HepG2 (cell line): Measurements from ENCODE around the gene CPEB4. TPM values are rescaled to one million over a fixed set of nuclear protein-coding genes. Genes with fewer than 3 reads are reported as not detected.

Experiments
- ARHGAP35 ChIP-seq: sonication (generic); formaldehyde crosslinking; IDR thresholded peaks from 2 replicates; pipeline ENCODE4 v1.9.0; 2022; ENCODE audit warnings: mild to moderate bottlenecking, inconsistent platforms, moderate library complexity, missing genetic modification reagents, borderline replicate concordance
- CBX5 ChIP-seq: sonication (generic); formaldehyde crosslinking; IDR thresholded peaks from 2 replicates; pipeline ENCODE4 v1.4.0; 2020; ENCODE audit warnings: missing genetic modification reagents, borderline replicate concordance
- ESRRA ChIP-seq: sonication (generic); formaldehyde crosslinking; IDR thresholded peaks from 2 replicates; pipeline ENCODE4 v1.5.1; 2020; ENCODE audit warnings: mild to moderate bottlenecking, low read depth, missing genetic modification reagents
- HDAC6 ChIP-seq: fragments of 200-600 bp; sonication (generic); IDR thresholded peaks from 2 replicates; pipeline ENCODE4 v1.7.0; 2017; ENCODE audit warnings: mild to moderate bottlenecking, antibody characterized with exemption, low read length, low read depth
- SIN3A ChIP-seq: IDR thresholded peaks from 2 replicates; pipeline ENCODE4 v1.6.1; 2011; ENCODE audit warnings: low read depth, mild to moderate bottlenecking, control low read depth, low read length, borderline replicate concordance
- SNRNP70 ChIP-seq: fragments of 200-400 bp; formaldehyde crosslinking; IDR thresholded peaks from 2 replicates; pipeline ENCODE4 v1.6.1; 2017; ENCODE audit warnings: mild to moderate bottlenecking, low read depth, low read length, moderate library complexity
- ZNF441 ChIP-seq: sonication (generic); formaldehyde crosslinking; IDR thresholded peaks from 2 replicates; pipeline ENCODE4 v1.7.0; 2021; ENCODE audit warnings: missing genetic modification reagents, borderline replicate concordance
- ZNF546 ChIP-seq: sonication (generic); formaldehyde crosslinking; conservative IDR thresholded peaks from 2 replicates; pipeline ENCODE4 v1.8.1; 2023; ENCODE audit warnings: mild to moderate bottlenecking, missing genetic modification reagents
- ZNF878 ChIP-seq: sonication (generic); formaldehyde crosslinking; IDR thresholded peaks from 2 replicates; pipeline ENCODE4 v1.8.1; 2023; ENCODE audit warnings: mild to moderate bottlenecking, missing genetic modification reagents, moderate library complexity
- polyA plus RNA-seq, 8 experiments: library from polyadenylated mRNA; depleted of rRNA in 3 of 8; stranded (reverse) in 7 of 8; unstranded in 1 of 8; fragments of >200 nt; fragmentation: Illumina TruSeq in 4 of 8; extraction: Trizol in 4 of 8; gene quantifications; 2 replicates each; pipeline versions ENCODE4 v1.2.1 to v1.2.3, GENCODE V29; 2011 to 2016; ENCODE audit warnings: low read depth in 4 of 8, missing spikeins in 1 of 8, mixed read lengths in 1 of 8; ENCODE audit not compliant: insufficient read depth in 1 of 8
- total RNA-seq, 5 experiments: library from RNA; depleted of rRNA; stranded (reverse); fragments of >200 nt; fragmentation: Illumina TruSeq; extraction: Trizol; gene quantifications; 2 replicates each; pipeline ENCODE4 v1.2.3, GENCODE V29; 2016; ENCODE audit warnings: low read depth in 1 of 5
- TF ChIP-seq, protein P1 (sequence below): sonication (generic); formaldehyde crosslinking; IDR thresholded peaks from 2 replicates; pipeline ENCODE4 v1.4.0; 2020; ENCODE audit warnings: missing genetic modification reagents
- TF ChIP-seq, protein P2 (sequence below): sonication (generic); formaldehyde crosslinking; IDR thresholded peaks from 2 replicates; pipeline ENCODE4 v1.5.0; 2020; ENCODE audit warnings: mild to moderate bottlenecking, missing genetic modification reagents
- TF ChIP-seq, protein P3 (sequence below): sonication (generic); formaldehyde crosslinking; IDR thresholded peaks from 2 replicates; pipeline ENCODE4 v1.4.0; 2020; ENCODE audit warnings: missing genetic modification reagents, low read depth, mild to moderate bottlenecking, borderline replicate concordance
- TF ChIP-seq, protein P4 (sequence below): sonication (generic); formaldehyde crosslinking; IDR thresholded peaks from 2 replicates; pipeline ENCODE4 v1.4.0; 2020; ENCODE audit warnings: missing genetic modification reagents
- TF ChIP-seq, protein P5 (sequence below): sonication (generic); formaldehyde crosslinking; IDR thresholded peaks from 2 replicates; pipeline ENCODE4 v1.5.0; 2020; ENCODE audit warnings: missing genetic modification reagents
- TF ChIP-seq, protein P6 (sequence below): sonication (generic); formaldehyde crosslinking; IDR thresholded peaks from 2 replicates; pipeline ENCODE4 v1.4.0; 2020; ENCODE audit warnings: missing genetic modification reagents

Gene CPEB4
- total and polyA plus RNA-seq, 2 of the 13 experiments (the other 11 are each of a cell fraction or from before 2014, with no cell fraction given): 7.7 to 26.7 TPM

DNA sequence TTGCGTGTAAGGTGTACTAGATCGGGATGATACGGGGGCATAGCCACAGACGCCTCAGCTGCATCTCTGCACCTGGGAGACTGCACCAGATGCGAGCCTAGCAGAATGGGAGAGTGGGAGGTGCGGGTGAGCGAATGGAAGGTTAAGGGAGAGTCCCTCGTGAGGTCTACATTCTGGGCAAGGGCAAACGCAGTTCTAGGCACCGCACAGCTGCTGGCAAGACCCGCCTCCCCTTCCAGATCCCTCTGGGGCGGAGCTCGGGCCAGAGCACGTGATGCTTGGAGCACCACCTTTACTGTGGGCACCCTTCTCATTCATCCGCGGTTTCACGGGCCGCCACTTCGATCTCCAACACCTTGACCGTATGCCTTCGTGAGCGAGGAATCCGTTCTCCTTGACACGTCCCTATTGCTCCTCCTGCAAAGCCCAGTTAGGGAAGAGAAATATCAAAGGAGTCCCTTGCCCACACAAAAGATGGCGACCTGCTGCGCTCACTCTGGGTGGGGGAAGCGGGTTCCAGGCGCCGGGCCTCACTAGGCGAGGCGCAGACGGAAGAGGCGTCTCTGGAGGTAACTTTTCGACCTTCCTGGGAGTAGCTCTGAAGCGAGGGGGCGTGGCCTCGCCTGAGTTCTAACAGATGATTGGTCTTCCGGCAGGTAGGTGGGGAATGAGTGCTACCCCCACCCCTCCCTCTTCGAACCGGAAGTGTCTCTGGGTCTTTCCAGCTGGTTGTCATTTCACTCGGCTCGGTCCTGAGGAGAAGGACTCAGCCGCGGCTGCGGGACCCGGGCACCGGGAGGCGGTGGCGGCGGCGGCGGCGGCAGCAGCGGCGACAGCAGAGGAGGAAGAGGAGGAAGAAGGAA is at the start of gene CPEB4 (continued):
- TF ChIP-seq, protein P1, sequence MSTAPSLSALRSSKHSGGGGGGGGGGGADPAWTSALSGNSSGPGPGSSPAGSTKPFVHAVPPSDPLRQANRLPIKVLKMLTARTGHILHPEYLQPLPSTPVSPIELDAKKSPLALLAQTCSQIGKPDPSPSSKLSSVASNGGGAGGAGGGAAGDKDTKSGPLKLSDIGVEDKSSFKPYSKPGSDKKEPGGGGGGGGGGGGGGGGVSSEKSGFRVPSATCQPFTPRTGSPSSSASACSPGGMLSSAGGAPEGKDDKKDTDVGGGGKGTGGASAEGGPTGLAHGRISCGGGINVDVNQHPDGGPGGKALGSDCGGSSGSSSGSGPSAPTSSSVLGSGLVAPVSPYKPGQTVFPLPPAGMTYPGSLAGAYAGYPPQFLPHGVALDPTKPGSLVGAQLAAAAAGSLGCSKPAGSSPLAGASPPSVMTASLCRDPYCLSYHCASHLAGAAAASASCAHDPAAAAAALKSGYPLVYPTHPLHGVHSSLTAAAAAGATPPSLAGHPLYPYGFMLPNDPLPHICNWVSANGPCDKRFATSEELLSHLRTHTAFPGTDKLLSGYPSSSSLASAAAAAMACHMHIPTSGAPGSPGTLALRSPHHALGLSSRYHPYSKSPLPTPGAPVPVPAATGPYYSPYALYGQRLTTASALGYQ: no peak
- TF ChIP-seq SIN3A (peak; percentile 100), HDAC6 (no peak), SNRNP70 (no peak), ZNF441 (CRISPR knock-in tag) (peak; percentile 27; the same call in 1 of the 2 replicates), CBX5 (CRISPR knock-in tag) (no peak), ARHGAP35 (CRISPR knock-in tag) (no peak), ZNF546 (CRISPR knock-in tag) (0 out of 2 replicates have a peak, but pooled peaks have one; percentile 62), ESRRA (no peak), ZNF878 (no peak)
- TF ChIP-seq, protein P2, sequence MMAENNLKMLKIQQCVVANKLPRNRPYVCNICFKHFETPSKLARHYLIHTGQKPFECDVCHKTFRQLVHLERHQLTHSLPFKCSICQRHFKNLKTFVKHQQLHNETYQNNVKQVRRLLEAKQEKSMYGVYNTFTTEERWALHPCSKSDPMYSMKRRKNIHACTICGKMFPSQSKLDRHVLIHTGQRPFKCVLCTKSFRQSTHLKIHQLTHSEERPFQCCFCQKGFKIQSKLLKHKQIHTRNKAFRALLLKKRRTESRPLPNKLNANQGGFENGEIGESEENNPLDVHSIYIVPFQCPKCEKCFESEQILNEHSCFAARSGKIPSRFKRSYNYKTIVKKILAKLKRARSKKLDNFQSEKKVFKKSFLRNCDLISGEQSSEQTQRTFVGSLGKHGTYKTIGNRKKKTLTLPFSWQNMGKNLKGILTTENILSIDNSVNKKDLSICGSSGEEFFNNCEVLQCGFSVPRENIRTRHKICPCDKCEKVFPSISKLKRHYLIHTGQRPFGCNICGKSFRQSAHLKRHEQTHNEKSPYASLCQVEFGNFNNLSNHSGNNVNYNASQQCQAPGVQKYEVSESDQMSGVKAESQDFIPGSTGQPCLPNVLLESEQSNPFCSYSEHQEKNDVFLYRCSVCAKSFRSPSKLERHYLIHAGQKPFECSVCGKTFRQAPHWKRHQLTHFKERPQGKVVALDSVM (CRISPR knock-in tag): no peak
- TF ChIP-seq, protein P3, sequence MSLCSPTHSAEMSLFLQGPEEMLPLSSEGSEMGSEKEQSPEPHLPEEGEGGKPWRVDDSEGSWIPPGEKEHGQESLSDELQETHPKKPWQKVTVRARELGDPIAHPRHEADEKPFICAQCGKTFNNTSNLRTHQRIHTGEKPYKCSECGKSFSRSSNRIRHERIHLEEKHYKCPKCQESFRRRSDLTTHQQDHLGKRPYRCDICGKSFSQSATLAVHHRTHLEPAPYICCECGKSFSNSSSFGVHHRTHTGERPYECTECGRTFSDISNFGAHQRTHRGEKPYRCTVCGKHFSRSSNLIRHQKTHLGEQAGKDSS (CRISPR knock-in tag): no peak
- TF ChIP-seq, protein P4, sequence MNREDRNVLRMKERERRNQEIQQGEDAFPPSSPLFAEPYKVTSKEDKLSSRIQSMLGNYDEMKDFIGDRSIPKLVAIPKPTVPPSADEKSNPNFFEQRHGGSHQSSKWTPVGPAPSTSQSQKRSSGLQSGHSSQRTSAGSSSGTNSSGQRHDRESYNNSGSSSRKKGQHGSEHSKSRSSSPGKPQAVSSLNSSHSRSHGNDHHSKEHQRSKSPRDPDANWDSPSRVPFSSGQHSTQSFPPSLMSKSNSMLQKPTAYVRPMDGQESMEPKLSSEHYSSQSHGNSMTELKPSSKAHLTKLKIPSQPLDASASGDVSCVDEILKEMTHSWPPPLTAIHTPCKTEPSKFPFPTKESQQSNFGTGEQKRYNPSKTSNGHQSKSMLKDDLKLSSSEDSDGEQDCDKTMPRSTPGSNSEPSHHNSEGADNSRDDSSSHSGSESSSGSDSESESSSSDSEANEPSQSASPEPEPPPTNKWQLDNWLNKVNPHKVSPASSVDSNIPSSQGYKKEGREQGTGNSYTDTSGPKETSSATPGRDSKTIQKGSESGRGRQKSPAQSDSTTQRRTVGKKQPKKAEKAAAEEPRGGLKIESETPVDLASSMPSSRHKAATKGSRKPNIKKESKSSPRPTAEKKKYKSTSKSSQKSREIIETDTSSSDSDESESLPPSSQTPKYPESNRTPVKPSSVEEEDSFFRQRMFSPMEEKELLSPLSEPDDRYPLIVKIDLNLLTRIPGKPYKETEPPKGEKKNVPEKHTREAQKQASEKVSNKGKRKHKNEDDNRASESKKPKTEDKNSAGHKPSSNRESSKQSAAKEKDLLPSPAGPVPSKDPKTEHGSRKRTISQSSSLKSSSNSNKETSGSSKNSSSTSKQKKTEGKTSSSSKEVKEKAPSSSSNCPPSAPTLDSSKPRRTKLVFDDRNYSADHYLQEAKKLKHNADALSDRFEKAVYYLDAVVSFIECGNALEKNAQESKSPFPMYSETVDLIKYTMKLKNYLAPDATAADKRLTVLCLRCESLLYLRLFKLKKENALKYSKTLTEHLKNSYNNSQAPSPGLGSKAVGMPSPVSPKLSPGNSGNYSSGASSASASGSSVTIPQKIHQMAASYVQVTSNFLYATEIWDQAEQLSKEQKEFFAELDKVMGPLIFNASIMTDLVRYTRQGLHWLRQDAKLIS (CRISPR knock-in tag): no peak
- TF ChIP-seq, protein P5, sequence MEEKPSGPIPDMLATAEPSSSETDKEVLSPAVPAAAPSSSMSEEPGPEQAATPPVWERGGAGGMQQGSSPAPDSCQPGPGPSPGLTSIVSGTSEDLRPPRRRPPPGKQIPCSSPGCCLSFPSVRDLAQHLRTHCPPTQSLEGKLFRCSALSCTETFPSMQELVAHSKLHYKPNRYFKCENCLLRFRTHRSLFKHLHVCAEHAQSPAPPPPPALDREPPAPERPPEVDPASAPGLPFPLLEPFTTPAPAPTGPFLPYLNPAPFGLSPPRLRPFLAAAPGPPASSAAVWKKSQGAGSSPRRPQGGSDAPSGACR (CRISPR knock-in tag): peak; percentile 69; the same call in 1 of the 2 replicates
- TF ChIP-seq, protein P6, sequence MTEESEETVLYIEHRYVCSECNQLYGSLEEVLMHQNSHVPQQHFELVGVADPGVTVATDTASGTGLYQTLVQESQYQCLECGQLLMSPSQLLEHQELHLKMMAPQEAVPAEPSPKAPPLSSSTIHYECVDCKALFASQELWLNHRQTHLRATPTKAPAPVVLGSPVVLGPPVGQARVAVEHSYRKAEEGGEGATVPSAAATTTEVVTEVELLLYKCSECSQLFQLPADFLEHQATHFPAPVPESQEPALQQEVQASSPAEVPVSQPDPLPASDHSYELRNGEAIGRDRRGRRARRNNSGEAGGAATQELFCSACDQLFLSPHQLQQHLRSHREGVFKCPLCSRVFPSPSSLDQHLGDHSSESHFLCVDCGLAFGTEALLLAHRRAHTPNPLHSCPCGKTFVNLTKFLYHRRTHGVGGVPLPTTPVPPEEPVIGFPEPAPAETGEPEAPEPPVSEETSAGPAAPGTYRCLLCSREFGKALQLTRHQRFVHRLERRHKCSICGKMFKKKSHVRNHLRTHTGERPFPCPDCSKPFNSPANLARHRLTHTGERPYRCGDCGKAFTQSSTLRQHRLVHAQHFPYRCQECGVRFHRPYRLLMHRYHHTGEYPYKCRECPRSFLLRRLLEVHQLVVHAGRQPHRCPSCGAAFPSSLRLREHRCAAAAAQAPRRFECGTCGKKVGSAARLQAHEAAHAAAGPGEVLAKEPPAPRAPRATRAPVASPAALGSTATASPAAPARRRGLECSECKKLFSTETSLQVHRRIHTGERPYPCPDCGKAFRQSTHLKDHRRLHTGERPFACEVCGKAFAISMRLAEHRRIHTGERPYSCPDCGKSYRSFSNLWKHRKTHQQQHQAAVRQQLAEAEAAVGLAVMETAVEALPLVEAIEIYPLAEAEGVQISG (CRISPR knock-in tag): peak; percentile 89
